Liver (tissue), 3 donors: ENCODE results near the gene TRAFD1.

Experiments
- CTCF ChIP-seq: fragments of 150-350 bp; IDR thresholded peaks from 2 replicates; pipeline ENCODE4 v1.5.1; 2017; ENCODE audit warnings: improper control_type of control experiment, low read depth, low read length; ENCODE audit not compliant: missing input control
- EGR1 ChIP-seq, 2 donors: IDR thresholded peaks; 2 replicates each; pipeline ENCODE4 v1.6.1; 2016 to 2018; ENCODE audit warnings: antibody characterized with exemption in 2 of 2, low read depth in 2 of 2
- FOXA1 ChIP-seq: IDR thresholded peaks from 2 replicates; pipeline ENCODE4 v1.6.1; 2016; ENCODE audit warnings: antibody characterized with exemption
- HNF4G ChIP-seq: IDR thresholded peaks from 2 replicates; pipeline ENCODE4 v1.6.1; 2016; ENCODE audit warnings: antibody characterized with exemption
- MAX ChIP-seq: IDR thresholded peaks from 2 replicates; pipeline ENCODE4 v1.6.1; 2016; ENCODE audit warnings: antibody characterized with exemption
- RAD21 ChIP-seq, 2 donors: IDR thresholded peaks; 2 replicates each; pipeline ENCODE4 v1.6.1; 2016; ENCODE audit warnings: antibody characterized with exemption in 2 of 2, mild to moderate bottlenecking in 2 of 2
- REST ChIP-seq: IDR thresholded peaks from 2 replicates; pipeline ENCODE4 v1.6.1; 2016; ENCODE audit warnings: antibody characterized with exemption, mild to moderate bottlenecking
- RXRA ChIP-seq, 2 donors: IDR thresholded peaks; 2 replicates each; pipeline ENCODE4 v1.6.1; 2017 to 2018; ENCODE audit warnings: antibody characterized with exemption in 2 of 2, mild to moderate bottlenecking in 1 of 2
- SP1 ChIP-seq: IDR thresholded peaks from 2 replicates; pipeline ENCODE4 v1.6.1; 2018; ENCODE audit warnings: antibody characterized with exemption, mild to moderate bottlenecking
- TAF1 ChIP-seq: conservative IDR thresholded peaks from 2 replicates; pipeline ENCODE4 v1.6.1; 2016; ENCODE audit warnings: antibody characterized with exemption, mild to moderate bottlenecking
- YY1 ChIP-seq: IDR thresholded peaks from 2 replicates; pipeline ENCODE4 v1.6.1; 2016; ENCODE audit warnings: antibody characterized with exemption, mild to moderate bottlenecking
- donor health status: healthy.
- donor health status: healthy.

GRCh38 chr12:112183141-112184021 lies 58.0 kb downstream of the TRAFD1 start:
- TF ChIP-seq CTCF (no peak), FOXA1 (no peak), REST (no peak), EGR1 (IDR thresholded peaks at IDR 0.05; ENCODE audit: low read depth in 2 of 2) (no peak), YY1 (no peak), TAF1 (no peak), RXRA (IDR thresholded peaks at IDR 0.05) (no peak), SP1 (no peak), RAD21 (IDR thresholded peaks at IDR 0.05) (no peak), HNF4G (no peak), MAX (no peak)
